Endothelial cell of umbilical vein (primary cell): ENCODE results near the gene GRM7.

ENCODE experiments used
- EZH2 ChIP-seq: IDR thresholded peaks from 2 replicates; pipeline ENCODE4 v1.6.1; 2012; ENCODE audit warnings: borderline replicate concordance, low read depth, mild to moderate bottlenecking, moderate library complexity, low read length, inconsistent platforms; ENCODE audit not compliant: severe bottlenecking
- GATA2 ChIP-seq: IDR thresholded peaks from 2 replicates; pipeline ENCODE4 v1.7.0; 2011; ENCODE audit warnings: low read depth, mild to moderate bottlenecking, moderate library complexity, mixed read lengths, low read length; ENCODE audit not compliant: insufficient read length, insufficient read depth
- JUN ChIP-seq: IDR thresholded peaks from 2 replicates; pipeline ENCODE4 v1.6.1; 2011; ENCODE audit warnings: borderline replicate concordance, low read depth; ENCODE audit not compliant: insufficient read length, insufficient read depth
- MYC ChIP-seq: IDR thresholded peaks from one replicate; pipeline ENCODE4 v1.6.1; 2011; ENCODE audit warnings: mild to moderate bottlenecking, low read depth, low read length
- POLR2A ChIP-seq: IDR thresholded peaks from 2 replicates; pipeline ENCODE4 v1.6.1; 2012; ENCODE audit warnings: low read depth, mild to moderate bottlenecking, control low read depth, low read length
- POLR2AphosphoS5 ChIP-seq: IDR thresholded peaks from 2 replicates; pipeline ENCODE4 v1.6.1; 2012; ENCODE audit warnings: low read depth, mild to moderate bottlenecking, control low read depth, low read length, moderate library complexity; ENCODE audit not compliant: insufficient read depth
- TF ChIP-seq, protein P1 (sequence below), 2 donors: IDR thresholded peaks; 1 replicate in 1 of 2; 2 replicates in 1 of 2; pipeline ENCODE4 v1.5.1; 2011; ENCODE audit warnings: low read length in 2 of 2, mild to moderate bottlenecking in 2 of 2, moderate library complexity in 2 of 2, control low read depth in 1 of 2, inconsistent platforms in 1 of 2, low read depth in 1 of 2; ENCODE audit not compliant: insufficient read depth in 1 of 2; ENCODE audit errors: extremely low read depth in 1 of 2
- TF ChIP-seq, protein P2 (sequence below): IDR thresholded peaks from 2 replicates; pipeline ENCODE4 v1.6.1; 2011; ENCODE audit not compliant: insufficient read depth, insufficient read length

GRCh38 chr3:7346364-7346763 is 485.4 kb downstream of the GRM7 start:
- TF ChIP-seq JUN (peak; percentile 87), POLR2AphosphoS5 (peak; percentile 62), POLR2A (peak; percentile 19), EZH2 (no peak), MYC (no peak), GATA2 (peak; percentile 68)
- TF ChIP-seq, protein P1, sequence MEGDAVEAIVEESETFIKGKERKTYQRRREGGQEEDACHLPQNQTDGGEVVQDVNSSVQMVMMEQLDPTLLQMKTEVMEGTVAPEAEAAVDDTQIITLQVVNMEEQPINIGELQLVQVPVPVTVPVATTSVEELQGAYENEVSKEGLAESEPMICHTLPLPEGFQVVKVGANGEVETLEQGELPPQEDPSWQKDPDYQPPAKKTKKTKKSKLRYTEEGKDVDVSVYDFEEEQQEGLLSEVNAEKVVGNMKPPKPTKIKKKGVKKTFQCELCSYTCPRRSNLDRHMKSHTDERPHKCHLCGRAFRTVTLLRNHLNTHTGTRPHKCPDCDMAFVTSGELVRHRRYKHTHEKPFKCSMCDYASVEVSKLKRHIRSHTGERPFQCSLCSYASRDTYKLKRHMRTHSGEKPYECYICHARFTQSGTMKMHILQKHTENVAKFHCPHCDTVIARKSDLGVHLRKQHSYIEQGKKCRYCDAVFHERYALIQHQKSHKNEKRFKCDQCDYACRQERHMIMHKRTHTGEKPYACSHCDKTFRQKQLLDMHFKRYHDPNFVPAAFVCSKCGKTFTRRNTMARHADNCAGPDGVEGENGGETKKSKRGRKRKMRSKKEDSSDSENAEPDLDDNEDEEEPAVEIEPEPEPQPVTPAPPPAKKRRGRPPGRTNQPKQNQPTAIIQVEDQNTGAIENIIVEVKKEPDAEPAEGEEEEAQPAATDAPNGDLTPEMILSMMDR (IDR thresholded peaks at IDR 0.05; ENCODE audit: extremely low read depth in 1 of 2, insufficient read depth in 1 of 2, low read depth in 1 of 2, low read length in 2 of 2) = no peak
- TF ChIP-seq, protein P2, sequence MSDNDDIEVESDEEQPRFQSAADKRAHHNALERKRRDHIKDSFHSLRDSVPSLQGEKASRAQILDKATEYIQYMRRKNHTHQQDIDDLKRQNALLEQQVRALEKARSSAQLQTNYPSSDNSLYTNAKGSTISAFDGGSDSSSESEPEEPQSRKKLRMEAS = no peak
